ENCODE data around the gene SIRPB1.
"Not testable (repeated sequence)": the region's sequence is repeated elsewhere in the genome, so short reads cannot be mapped to it uniquely, and the experiment has no call there.

The SIRPB1 gene

GRCh38 chr20:1637226-1637625, 17.4 kb upstream of the SIRPB1 start:
- DNase-seq (ENCODE audit: low read depth in 1 of 2, low spot score in 1 of 2): no peak

GRCh38 chr20:1636621-1637020, 16.8 kb upstream of the SIRPB1 start:
- no peak for DNase-seq (ENCODE audit: low read depth in 1 of 2, low spot score in 1 of 2)

DNA sequence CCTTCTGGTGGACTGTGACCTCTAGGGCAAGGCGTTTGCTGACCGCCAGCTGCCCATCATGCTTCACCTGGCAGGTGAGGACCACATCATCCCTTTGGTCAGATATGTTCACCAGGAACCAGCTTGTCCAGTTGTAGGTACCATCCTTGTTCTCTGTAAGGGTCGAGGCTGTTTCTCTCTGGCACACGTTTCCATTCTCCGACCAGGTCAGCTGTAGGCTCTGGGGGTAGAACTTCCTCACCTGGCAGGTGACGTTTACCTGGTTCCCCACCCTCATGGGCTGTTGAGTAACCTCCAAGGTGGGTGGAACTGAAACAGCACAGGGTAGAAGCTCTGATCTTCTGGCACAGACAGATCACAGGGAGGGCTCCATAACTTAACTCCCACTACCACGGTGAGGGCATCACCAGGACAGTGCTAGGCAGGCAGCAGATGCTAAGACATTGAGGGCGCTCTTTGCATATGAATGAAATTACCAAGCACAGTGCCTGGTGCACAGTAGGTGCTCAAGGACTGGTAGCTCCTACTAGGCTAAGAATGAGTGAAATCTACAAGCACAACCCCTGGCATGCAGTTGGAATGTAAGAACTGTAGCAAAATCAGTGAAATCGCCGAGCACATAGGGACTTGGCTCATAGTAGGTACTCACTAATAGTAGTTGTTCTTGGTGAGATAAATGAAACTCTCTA, 15.6 kb upstream of the SIRPB1 start:
- no peak for DNase-seq (ENCODE audit: low read depth in 1 of 2, low spot score in 1 of 2)

GRCh38 chr20:1633535-1633934, 13.7 kb upstream of the SIRPB1 start:
- no peak for DNase-seq (ENCODE audit: low read depth in 1 of 2, low spot score in 1 of 2)

GRCh38 chr20:1632178-1632577, 12.4 kb upstream of the SIRPB1 start:
- peak in 1 of 2 donors; percentile 29 for DNase-seq (ENCODE audit: low read depth in 1 of 2, low spot score in 1 of 2)

GRCh38 chr20:1631309-1632151, 11.7 kb upstream of the SIRPB1 start:
- no peak for DNase-seq (ENCODE audit: low read depth in 1 of 2, low spot score in 1 of 2)

DNA sequence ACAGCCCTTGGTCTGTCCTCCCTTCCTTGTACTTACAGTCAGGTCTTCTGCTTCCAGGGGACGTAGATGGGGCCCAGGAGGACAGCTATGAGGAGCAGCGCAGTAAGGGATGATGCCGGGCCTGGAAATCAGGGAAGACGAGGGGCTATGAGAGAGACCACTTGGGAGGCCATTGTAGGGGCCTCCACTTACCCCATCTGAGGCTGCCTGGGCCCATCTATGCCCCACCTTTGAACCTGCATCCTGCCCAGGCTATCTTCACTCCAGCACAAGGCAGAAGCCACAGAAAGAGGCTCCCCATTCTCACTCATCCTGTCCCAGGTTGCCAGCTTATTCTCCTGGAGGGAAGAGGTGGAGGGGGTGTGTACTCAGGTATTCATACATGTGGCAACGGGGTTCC, 10.4 kb upstream of the SIRPB1 start:
- no peak for DNase-seq (ENCODE audit: low read depth in 1 of 2, low spot score in 1 of 2)

DNA sequence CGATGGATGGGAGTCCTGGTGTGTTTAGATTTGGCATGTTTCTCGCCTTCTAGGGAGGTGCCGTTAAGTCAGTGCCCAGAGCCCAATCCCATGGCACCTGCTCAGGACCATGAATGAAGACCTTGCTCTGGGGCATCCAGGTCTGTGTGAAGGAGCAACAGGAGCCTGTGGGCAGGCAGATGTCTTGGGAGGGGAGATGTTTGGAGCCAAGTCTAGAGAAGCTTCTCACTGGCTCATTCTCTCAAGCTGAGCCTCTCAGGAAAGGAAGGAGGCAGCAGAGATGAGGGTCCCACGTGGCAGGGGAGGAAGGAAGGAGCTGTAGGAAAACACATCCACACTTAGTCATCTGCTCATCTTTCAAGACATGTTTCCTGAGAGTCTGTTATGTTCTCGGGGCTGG, 9.5 kb upstream of the SIRPB1 start:
- no peak for DNase-seq (ENCODE audit: low read depth in 1 of 2, low spot score in 1 of 2)

GRCh38 chr20:1628621-1629020, 8.8 kb upstream of the SIRPB1 start:
- no peak for DNase-seq (ENCODE audit: low read depth in 1 of 2, low spot score in 1 of 2)

DNA sequence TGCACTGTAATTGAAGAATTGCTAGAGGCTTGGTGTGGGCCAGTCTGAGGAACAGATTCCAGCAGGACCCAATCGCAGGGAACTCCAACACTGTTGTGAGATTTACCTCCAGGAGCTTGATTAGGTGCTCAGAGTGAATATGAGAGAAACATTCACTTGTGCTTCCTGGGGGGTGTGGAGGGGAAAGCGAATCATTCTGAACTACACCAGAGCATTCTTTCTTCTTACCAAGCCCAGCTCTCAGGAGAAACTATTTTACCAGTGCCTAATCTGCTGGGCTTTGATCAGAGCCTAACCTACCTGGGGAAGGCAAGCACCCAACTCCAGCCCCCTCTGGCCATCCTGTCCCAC, 7.4 kb upstream of the SIRPB1 start:
- no peak for DNase-seq (ENCODE audit: low read depth in 1 of 2, low spot score in 1 of 2)

DNA sequence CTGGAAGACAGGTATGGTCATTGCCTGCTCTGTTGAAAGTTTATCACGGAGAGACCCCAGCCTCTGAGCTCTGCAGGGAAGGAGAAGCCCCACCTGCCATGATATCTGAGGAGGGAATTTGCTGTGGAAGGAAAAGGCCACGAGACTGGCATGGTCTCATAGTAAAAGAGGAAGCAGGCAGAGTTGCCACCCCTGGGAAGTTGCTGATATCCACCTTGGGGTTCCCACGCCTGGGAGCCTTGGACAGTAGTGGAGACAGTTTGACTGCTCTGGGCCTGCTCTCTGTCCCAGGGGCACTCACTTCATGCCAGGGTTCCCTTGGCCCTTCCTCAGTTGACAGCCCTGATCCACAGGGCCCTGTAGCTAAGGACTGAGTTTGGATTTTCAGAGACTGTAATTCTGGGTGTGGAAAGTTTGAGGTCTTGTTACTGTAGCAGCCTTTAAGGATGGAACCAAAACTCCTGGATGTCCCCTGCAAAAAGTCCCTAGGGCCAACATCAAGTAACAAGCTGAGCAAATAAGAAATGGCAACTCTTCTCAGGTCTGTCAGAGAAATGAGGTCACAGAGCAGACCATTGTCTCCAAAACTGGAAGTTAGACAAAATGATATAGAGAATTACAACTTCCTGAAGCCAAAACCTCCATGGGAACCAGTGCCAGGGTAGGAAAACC, 6.9 kb upstream of the SIRPB1 start:
- DNase-seq (ENCODE audit: low read depth in 1 of 2, low spot score in 1 of 2): no peak

- no peak for DNase-seq (ENCODE audit: low read depth in 1 of 2, low spot score in 1 of 2)
These were observed 5.4 kb upstream of the SIRPB1 start for GRCh38 chr20:1625083-1625690.

DNA sequence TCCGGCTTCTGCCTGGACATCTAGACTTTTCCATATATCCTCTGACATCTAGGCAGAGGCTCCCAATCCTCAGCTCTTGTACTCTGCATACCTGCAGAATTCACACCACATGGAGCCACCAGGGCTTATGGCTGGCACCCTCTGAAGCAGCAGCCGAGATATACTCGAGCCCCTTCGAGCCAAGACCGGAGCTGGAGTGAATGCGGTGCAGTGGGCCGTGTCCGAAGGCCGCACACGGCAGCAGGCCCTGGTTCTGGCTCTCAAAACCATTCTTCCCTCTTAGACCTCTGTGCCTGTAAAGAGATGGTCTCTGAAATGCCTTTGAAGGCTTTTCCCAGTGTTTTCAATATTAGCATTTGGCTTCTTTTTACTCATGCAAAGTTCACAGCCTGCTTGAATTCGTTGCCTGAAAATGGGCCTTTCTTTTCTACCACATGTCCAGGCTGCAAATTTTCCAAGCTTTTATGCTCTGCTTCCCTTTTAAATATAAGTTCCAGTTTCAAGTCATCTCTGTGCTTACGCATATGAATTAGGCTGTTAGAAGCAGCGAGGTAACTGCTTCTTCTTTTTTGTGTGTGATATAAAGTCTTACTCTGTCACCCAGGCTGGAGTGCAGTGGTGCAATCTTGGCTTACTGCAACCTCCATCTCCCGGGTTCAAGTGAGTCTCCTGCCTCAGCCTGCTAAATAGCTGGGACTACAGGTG, 3.8 kb upstream of the SIRPB1 start:
- no peak for DNase-seq (ENCODE audit: low read depth in 1 of 2, low spot score in 1 of 2)

- DNase-seq (ENCODE audit: low read depth in 1 of 2, low spot score in 1 of 2): no peak
These were observed 2.6 kb upstream of the SIRPB1 start for GRCh38 chr20:1622450-1622849.

DNA sequence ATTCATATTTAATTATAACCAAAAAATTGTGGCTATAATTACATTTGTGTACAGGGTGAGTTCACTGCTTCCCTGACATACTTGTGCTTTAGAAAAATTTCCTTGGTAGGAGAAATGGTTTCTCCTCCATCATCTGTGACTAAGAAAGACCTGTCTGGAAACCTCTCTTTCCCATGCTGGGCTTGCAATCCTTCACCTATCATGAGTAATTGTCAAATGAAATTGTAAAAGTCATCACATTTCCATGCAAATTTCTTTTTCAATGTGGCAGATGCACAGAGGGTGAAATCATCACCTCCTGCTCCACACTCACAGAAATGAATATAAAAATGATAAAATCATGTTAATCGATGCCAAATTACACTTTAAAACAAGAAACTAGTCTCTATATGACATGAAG, 1.5 kb upstream of the SIRPB1 start:
- no peak for DNase-seq (ENCODE audit: low read depth in 1 of 2, low spot score in 1 of 2)

- no peak for DNase-seq (ENCODE audit: low read depth in 1 of 2, low spot score in 1 of 2)
These were observed 762 bp downstream of the SIRPB1 start for GRCh38 chr20:1618954-1619540.

- DNase-seq (ENCODE audit: low read depth in 1 of 2, low spot score in 1 of 2): no peak
These were observed 1.3 kb downstream of the SIRPB1 start for GRCh38 chr20:1618479-1618878.

- no peak for DNase-seq (ENCODE audit: low read depth in 1 of 2, low spot score in 1 of 2)
These were observed 2.9 kb downstream of the SIRPB1 start for GRCh38 chr20:1616858-1617434.

DNA sequence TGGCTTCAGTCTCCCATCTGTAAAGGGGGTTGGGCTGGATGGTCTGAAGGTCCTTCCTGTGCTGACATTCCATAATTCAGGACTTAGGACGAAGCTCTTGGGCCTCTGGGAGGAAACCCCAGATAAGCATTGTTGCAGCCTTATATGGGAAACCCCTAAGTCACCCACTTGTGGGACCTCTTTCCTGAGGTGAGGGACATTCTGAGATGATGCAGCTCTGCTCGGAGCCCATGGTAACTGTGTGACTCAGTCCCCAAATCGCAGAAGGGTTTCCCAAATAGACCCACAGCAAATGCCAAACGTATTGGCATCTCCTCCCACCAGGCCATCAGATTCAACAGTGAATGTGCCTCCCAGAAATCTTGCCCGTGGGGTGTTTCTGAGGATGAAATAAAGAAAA, 9.4 kb downstream of the SIRPB1 start:
- not testable (repeated sequence) for DNase-seq (ENCODE audit: low read depth in 1 of 2, low spot score in 1 of 2)

DNA sequence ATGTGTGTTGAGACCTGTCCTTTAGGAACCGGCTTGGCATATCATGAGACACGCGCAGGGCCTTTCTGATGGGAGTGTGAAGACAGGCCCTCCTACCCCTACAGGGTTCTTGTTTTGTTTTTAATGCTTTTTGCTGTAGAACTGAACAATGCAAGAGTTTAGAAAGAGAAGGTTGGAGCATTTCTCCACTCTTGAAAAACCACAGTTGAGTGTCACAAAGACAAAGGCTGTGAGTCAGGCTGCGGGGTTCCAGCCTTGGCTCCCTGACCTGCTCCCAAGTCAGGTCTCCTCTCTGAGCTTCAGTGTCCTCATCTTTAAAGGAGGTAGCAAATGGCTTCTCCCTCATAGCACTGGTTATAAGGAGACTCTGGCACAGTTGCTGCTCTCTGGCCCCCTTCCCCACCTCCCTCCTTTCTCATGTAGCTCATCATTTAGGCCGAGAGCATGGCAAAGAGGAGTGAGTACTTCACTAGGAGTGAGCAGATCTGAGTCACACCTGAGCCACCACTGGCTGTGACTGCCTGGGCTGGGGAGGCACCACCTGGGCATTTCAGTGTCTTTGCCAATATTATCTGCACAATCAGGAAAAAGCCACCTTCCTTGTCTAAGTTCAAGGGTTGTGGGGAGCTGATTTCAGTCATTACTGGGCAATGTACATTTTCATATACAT, 11.0 kb downstream of the SIRPB1 start:
- DNase-seq (ENCODE audit: low read depth in 1 of 2, low spot score in 1 of 2): not testable (repeated sequence)
